Eye (tissue), 1 donor: ENCODE results near the gene ABL2.
"Not testable (repeated sequence)": the region's sequence is repeated elsewhere in the genome, so short reads cannot be mapped to it uniquely, and the experiment has no call there.

Source experiments
- DNase-seq: peaks from one replicate; pipeline ENCODE4 v3.0.0-alpha.2; 2015

Gene ABL2

GRCh38 chr1:179168536-179168935, 60.9 kb downstream of the ABL2 start:
- no peak for DNase-seq

GRCh38 chr1:179167955-179168354, 61.5 kb downstream of the ABL2 start:
- no peak for DNase-seq

GRCh38 chr1:179167418-179167777, 62.1 kb downstream of the ABL2 start:
- no peak for DNase-seq

GRCh38 chr1:179166663-179167417, 62.6 kb downstream of the ABL2 start:
- no peak for DNase-seq

- DNase-seq, result peak; percentile 41
These were observed 65.0 kb downstream of the ABL2 start for GRCh38 chr1:179164494-179164893.

GRCh38 chr1:179156708-179157107, 72.8 kb downstream of the ABL2 start:
- no peak for DNase-seq

GRCh38 chr1:179156026-179156425, 73.5 kb downstream of the ABL2 start:
- DNase-seq, result no peak

GRCh38 chr1:179155615-179156014, 73.9 kb downstream of the ABL2 start:
- no peak for DNase-seq

- no peak for DNase-seq
These were observed 75.0 kb downstream of the ABL2 start for GRCh38 chr1:179154437-179154836.

- no peak for DNase-seq
These were observed 76.3 kb downstream of the ABL2 start for GRCh38 chr1:179153217-179153616.

GRCh38 chr1:179151908-179152682, 77.4 kb downstream of the ABL2 start:
- DNase-seq, result no peak

GRCh38 chr1:179146911-179147310, 82.6 kb downstream of the ABL2 start:
- DNase-seq, result no peak

- no peak for DNase-seq
These were observed 83.0 kb downstream of the ABL2 start for GRCh38 chr1:179146476-179146875.

GRCh38 chr1:179145521-179145920, 84.0 kb downstream of the ABL2 start:
- no peak for DNase-seq

- DNase-seq, result no peak
These were observed 84.9 kb downstream of the ABL2 start for GRCh38 chr1:179144626-179145025.

GRCh38 chr1:179143322-179143721, 86.2 kb downstream of the ABL2 start:
- no peak for DNase-seq

GRCh38 chr1:179142889-179143299, 86.6 kb downstream of the ABL2 start:
- DNase-seq, result peak; percentile 31

GRCh38 chr1:179141592-179142251, 87.8 kb downstream of the ABL2 start:
- peak; percentile 24 for DNase-seq

- not testable (repeated sequence) for DNase-seq
These were observed 90.7 kb downstream of the ABL2 start for GRCh38 chr1:179138755-179139154.

- no peak for DNase-seq
These were observed 91.7 kb downstream of the ABL2 start for GRCh38 chr1:179137617-179138255.

- not testable (repeated sequence) for DNase-seq
These were observed 93.8 kb downstream of the ABL2 start for GRCh38 chr1:179135707-179136106.

- DNase-seq, result not testable (repeated sequence)
These were observed 94.3 kb downstream of the ABL2 start for GRCh38 chr1:179135168-179135567.
